Activated effector memory CD4-positive, alpha-beta T cell treated with anti-CD3 and anti-CD28 coated beads, Interleukin-2, amount 50 U/mL, for 16 hours (primary cell): ENCODE results near the gene CCDC188.

Experiments
- DNase-seq: peaks from one replicate; pipeline ENCODE4 v3.0.0-alpha.2; 2020

CCDC188 gene

GRCh38 chr22:20131859-20132685 lies 18.8 kb downstream of the CCDC188 start:
- peak; percentile 73 for DNase-seq

DNA sequence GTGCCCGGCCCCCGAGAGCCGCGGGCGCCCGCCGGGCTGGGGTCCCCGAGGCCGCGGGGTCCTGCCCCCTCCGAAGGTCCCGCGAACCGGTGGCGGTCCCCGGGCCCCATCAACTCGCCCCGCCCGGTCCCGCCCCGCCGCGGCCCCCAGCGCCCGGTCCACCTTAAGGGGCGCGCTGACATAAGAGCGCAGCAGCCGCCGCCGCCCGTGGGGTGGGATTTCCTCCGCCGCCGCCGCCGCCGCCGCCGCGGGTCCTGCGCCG lies 19.3 kb downstream of the CCDC188 start, which contains the start of gene ZDHHC8:
Gene ZDHHC8 (plus strand): TSS at position 208 of the 262 bp plus-strand sequence. CDS start 144 bp downstream, outside the sequence.
- DNase-seq, result peak; percentile 82

DNA sequence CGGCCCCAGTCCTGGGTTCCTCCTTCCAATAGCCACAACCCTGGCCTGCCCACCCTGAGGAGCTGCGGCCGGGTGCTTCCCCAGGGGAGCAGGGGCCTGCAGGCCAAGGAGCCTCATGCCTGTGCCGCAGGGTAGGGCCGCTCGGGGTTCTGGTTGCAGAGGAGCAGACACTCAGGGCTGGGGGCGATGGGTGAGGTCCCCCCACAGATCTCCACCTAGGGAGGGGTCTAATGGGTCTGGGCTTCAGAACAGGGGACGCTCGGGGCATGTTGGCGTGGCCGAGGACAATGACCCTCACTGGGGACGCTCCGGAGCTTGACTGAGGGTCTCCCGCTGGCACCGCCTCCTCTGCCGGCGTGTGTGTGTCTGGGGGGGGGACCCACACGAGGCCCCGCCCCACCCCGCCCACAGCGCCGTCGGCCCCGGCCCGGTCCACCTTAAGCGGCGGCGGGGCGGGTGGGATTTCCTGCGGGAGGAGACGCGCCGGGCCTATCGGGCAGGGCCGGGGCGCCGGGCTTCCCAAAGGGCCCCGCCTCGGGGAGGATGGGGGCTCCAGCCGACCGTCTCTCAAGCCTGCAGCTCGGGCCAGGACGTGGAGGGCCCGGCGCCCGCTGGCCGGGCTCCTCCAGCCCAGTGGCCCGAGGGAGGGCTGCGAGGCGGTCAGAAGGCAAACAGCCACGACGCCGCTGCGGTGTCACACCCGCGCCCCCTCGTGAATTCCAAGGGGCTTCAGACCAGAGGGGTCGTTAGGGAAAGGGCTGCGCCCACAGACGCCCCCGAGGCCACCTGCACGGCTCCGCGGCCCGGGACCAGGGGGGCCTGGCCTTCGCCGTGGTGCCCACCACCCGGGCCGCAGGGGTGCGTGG lies 19.9 kb downstream of the CCDC188 start:
- peak; percentile 93 for DNase-seq

- peak; percentile 69 for DNase-seq
Measured at GRCh38 chr22:20130319-20130718, 20.5 kb downstream of the CCDC188 start.

DNA sequence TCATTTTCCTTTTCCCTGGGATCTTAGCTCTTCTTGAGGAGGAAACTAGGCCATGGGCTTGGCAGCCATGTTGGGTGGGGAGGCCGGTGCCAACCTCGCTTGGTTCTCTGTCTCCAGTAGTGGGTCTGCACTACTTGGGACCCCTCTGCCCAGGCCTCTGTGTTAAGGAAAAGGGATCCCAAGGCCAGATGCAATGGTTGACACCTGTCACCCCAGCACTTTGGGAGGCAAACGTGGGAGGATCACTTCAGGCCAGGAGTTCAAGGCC lies 21.2 kb downstream of the CCDC188 start:
- DNase-seq, result no peak

DNA sequence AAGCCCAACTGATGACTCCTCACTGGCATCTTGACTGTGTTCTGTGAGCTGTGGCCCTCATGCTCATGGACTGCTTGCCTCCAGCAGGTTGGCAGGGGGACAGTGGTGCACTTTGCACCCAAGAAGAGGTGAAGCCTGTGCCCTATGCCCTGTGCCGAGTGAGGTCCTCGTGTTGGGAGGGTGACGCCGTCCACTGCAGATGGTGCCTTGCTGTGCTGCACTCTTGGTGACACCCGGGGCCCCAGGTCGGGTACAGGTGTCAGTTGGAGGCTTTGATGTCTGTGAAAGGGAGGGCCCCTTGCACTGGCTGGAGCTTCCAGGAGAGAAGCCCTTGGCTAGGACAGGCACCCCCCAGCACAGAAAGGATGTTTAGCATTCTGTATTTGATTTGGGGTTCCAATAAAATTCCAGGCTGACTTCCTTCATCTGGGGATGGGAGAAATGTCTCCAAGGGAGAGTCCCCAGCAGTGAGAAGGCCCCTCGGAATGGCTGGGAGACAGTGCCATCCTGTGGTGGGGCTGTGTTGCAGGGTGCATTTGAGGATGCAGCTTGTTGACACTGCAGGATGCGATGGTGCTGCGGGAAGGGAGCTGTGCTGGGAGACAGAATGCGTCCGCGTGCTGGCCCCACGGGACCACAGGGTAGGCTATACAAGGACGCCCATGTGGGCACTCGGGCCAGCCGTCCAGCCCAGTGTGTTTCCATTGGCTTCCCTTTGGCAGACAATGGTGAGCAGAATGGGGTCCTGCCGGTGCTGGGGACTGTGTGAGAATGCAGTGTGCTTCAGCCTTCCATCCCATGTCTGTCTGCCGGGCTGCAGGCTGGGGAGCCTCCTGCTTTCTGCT lies 21.7 kb downstream of the CCDC188 start:
- DNase-seq, result peak; percentile 85

- no peak for DNase-seq
Measured at GRCh38 chr22:20128619-20128901, 22.3 kb downstream of the CCDC188 start.

- no peak for DNase-seq
Measured at GRCh38 chr22:20127869-20128618, 22.8 kb downstream of the CCDC188 start.

- DNase-seq, result no peak
Measured at GRCh38 chr22:20127318-20127868, 23.5 kb downstream of the CCDC188 start.

DNA sequence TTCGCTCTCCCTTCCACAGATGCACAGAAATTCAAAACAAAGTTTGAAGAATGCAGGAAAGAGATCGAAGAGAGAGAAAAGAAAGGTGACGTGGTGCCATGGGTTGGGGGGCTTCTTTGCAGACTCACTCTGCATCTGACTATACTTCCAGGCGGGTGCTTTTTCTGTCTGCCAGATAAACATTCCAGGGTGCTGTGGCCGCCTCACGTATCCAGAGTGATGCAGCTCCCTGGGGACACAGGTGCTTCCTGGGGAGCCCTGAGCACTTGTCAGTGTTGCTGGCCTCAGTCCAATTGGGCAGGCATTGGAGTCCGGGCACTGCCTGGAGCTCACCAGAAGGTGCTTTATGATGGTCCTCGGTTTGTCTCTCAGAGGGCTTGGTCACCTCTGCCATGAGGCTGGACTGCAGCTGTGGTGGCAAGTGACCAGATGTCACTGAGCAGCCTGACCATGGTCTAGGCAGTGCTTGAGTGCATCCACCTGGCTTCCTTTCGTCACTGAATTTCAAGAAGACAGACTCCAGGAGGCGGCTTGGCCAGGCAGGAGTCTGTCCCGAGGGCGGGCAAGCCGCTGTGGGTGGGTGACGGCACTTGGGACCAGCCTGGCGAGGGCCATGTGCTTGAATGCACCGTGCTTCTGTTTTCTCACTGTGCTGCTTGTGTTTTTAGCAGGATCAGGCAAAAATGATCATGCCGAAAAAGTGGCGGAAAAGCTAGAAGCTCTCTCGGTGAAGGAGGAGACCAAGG lies 24.4 kb downstream of the CCDC188 start:
- DNase-seq, result no peak

DNA sequence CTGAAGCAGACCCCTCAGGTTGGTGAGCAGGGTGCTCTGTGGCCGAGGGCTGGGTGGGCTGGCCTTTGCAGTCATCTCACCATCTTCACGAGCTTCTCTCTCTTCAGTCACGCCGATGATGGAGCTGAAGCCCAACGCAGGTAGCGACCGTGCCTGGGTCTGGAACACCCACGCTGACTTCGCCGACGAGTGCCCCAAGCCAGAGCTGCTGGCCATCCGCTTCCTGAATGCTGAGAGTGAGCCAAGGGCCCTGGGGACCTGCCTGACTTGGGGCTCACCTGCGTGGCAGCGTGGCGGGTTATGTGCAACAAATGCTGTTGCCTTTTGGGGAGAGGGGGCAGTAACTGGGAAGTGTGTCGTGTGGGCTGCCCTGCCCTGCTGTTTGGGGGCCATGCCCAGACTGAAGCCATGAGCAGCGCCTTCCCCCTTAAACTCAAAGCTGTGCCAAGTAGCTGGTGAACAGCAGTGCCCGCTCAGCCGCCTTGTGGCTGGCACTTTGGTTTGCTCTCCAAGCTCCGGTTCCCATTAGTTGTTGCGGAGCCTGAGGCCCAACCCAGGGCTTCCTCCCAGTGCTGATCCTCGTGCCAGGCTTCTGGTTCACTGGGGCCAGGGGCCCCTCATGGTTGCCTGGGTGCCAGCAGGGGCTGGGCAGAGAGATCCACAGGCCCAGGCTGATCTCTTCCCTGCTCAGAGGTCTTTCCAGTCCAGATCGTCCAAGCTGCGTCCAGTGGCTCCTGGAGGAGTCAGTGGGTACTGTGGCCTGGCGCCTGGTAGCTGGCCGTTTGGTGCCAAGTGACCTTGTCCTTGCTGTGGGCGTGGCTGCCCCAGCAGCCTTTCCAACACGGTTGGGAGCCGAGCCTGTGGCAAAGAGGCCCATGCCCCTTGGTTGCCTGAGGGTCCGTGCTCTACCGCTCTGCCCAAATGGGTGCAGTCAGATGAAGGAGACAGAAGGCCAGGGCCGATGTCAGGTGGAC lies 25.4 kb downstream of the CCDC188 start:
- DNase-seq, result no peak

DNA sequence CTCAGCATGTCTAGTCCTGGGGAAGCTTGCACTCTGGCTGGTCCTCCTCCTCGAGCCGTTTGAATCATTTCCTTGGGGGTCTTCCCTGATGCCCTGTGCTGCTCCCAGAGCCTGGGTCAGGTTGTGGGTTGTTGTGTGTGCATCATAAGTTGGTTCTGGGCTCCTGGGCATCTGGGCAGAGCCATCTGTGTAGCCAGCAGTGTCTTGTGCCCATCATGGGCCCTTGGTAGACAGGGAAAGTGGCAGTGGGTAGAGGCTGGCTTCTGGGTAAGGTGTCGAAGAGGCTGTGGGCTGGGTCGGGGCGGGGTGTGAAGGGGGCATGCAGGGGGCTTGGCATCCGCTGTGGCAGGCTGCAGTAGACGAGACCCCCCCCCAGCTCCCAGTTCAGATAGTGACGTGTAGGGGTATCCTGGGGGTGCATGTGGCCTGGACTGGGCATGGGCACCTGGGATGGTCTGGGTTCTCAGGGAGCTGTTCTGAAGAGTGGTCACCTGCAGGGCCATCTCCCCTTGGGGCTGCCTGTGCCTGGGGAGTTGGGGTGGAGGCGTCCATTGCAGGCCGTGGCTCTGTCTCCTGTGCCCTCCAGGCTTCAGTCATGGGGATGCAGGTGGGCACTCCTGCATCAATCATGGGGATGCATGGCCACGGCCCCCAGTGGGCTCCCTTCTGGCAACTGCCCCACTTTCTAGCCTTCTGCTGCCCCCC lies 26.6 kb downstream of the CCDC188 start:
- DNase-seq, result no peak

GRCh38 chr22:20123366-20124082 lies 27.3 kb downstream of the CCDC188 start:
- no peak for DNase-seq

DNA sequence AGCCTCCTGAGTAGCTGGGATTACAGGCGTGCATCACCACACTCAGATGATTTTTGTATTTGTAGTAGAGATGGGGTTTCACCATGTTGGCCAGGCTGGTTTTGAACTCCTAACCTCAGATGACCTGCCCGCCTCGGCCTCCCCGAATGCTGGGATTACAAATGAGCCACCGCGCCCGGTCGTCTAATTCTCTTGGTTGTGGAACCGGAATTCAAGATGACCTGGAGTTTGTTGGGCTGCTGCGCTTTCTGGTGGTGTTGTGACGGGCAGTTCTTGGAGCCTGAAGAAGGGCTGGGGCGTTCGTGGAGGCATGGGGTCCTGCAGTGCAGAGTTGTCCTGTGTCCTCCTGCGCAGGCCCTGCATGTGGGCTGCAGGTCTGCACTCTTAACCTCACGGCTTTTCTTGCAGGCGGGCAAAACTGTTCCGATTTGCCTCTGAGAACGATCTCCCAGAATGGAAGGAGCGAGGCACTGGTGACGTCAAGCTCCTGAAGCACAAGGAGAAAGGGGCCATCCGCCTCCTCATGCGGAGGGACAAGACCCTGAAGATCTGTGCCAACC lies 28.9 kb downstream of the CCDC188 start:
- DNase-seq, result no peak

- DNase-seq, result no peak
Measured at GRCh38 chr22:20118300-20119020, 32.4 kb downstream of the CCDC188 start.

DNA sequence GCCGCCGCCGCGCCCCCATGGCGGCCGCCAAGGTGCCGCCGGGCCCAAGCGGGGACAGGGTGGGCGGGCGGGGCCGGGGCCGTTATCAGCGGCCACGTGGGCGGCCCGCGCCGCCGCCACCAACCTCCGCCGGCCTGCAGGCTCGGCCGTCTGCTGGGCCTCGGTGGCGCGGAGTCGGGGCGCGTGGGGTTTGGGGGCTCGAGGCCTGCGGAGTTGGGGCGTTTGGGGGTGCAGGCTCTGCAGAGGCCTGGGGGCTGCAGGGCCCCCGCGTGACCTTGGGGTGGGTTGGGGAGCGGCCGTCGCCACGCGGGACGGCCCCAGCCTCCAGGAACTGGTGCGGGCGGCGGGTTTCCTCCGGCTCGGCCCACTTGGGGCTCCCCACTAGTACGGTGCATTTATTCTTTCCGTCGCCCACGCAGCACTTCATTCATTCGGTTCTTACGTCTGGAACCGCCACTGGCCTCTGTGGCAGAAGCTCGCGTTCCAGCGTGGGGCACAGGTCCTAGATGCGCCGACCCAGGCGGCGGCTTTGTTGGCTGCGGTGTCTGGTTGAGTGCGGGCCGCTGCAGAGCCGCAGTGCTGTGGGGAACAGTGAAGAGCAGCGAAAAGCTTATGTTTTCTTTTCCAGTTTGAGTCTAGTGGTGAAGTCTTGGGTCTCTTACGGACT lies 33.1 kb downstream of the CCDC188 start:
- DNase-seq, result peak; percentile 90

- DNase-seq, result peak; percentile 99
Measured at GRCh38 chr22:20116951-20117632, 33.8 kb downstream of the CCDC188 start, which contains the start of gene TRMT2A. TRMT2A (minus strand) TSS chr22:20117226; CDS start chr22:20116906, 320 bp downstream.
